CD14-positive monocyte (primary cell): ENCODE results near the gene UGT1A10. TPM values are rescaled to one million over a fixed set of nuclear protein-coding genes. Genes with fewer than 3 reads are reported as not detected.

Source experiments
- DNase-seq, 3 donors: peaks; one replicate each; pipeline ENCODE4 v3.0.0-alpha.2; 2011 to 2022
- H2AFZ ChIP-seq: 2 replicates; pipeline ENCODE4 v1.6.0; 2012; ENCODE audit warnings: mild to moderate bottlenecking, low read depth, low read length, inconsistent platforms; ENCODE audit not compliant: insufficient read depth, poor library complexity, severe bottlenecking
- H3K27ac ChIP-seq, 2 donors: 1 replicate in 1 of 2; 2 replicates in 1 of 2; pipeline ENCODE4 v1.5.1; 2012 to 2013; ENCODE audit warnings: low read length in 2 of 2, control low read depth in 1 of 2, inconsistent platforms in 1 of 2, low read depth in 1 of 2, mild to moderate bottlenecking in 1 of 2
- H3K27me3 ChIP-seq, 2 donors: one replicate each; pipeline versions ENCODE4 v1.6.0 to v1.6.1; 2011 to 2013; ENCODE audit warnings: low read length in 2 of 2; ENCODE audit not compliant: control insufficient read depth in 2 of 2, insufficient read depth in 2 of 2
- H3K36me3 ChIP-seq, 2 donors: replicated peaks in 1 of 2; 1 replicate in 1 of 2; 2 replicates in 1 of 2; pipeline versions ENCODE4 v1.5.1 to v1.6.1; 2012 to 2013; ENCODE audit warnings: low read length in 2 of 2, control low read depth in 1 of 2, inconsistent platforms in 1 of 2, mild to moderate bottlenecking in 1 of 2; ENCODE audit not compliant: insufficient read depth in 2 of 2, control insufficient read depth in 1 of 2
- H3K4me1 ChIP-seq, 2 donors: 1 replicate in 1 of 2; 2 replicates in 1 of 2; pipeline versions ENCODE4 v1.5.1 to v1.6.1; 2012 to 2013; ENCODE audit warnings: low read length in 2 of 2, control low read depth in 1 of 2, inconsistent platforms in 1 of 2, mild to moderate bottlenecking in 1 of 2, moderate library complexity in 1 of 2; ENCODE audit not compliant: insufficient read depth in 2 of 2, control insufficient read depth in 1 of 2
- H3K4me2 ChIP-seq: replicated peaks from 2 replicates; pipeline ENCODE3; 2012; ENCODE audit warnings: low read length, moderate library complexity, mild to moderate bottlenecking; ENCODE audit not compliant: poor library complexity, severe bottlenecking; ENCODE audit errors: extremely low read depth
- H3K4me3 ChIP-seq, 3 experiments: fragments of 200-600 bp in 1 of 3; sonication (generic) in 1 of 3; replicated peaks in 1 of 3; 1 replicate in 2 of 3; 2 replicates in 1 of 3; pipeline ENCODE4 v1.5.1; 2011 to 2013; ENCODE audit warnings: low read length in 3 of 3, mild to moderate bottlenecking in 3 of 3, control low read depth in 2 of 3, low read depth in 2 of 3, inconsistent platforms in 1 of 3, moderate library complexity in 1 of 3
- H3K79me2 ChIP-seq: 2 replicates; pipeline ENCODE4 v1.6.0; 2012; ENCODE audit warnings: mild to moderate bottlenecking, control low read depth, inconsistent platforms, low read length, moderate library complexity; ENCODE audit not compliant: insufficient read depth
- H3K9ac ChIP-seq: 2 replicates; pipeline ENCODE4 v1.6.0; 2017; ENCODE audit warnings: low read length, mild to moderate bottlenecking; ENCODE audit not compliant: insufficient read depth, poor library complexity, severe bottlenecking
- H3K9me3 ChIP-seq, 2 donors: replicated peaks in 1 of 2; 1 replicate in 1 of 2; 2 replicates in 1 of 2; pipeline versions ENCODE4 v1.5.1 to v1.6.1; 2012 to 2013; ENCODE audit warnings: low read length in 2 of 2, control low read depth in 1 of 2; ENCODE audit not compliant: control insufficient read depth in 1 of 2, insufficient read depth in 1 of 2
- H4K20me1 ChIP-seq: 2 replicates; pipeline ENCODE4 v1.6.0; 2012; ENCODE audit warnings: mild to moderate bottlenecking, low read length, control low read depth, moderate library complexity; ENCODE audit not compliant: insufficient read depth
- H3K27ac Mint-ChIP-seq, 7 donors: one replicate each; pipeline ENCODE4 v1.8.0; 2020; ENCODE audit warnings: mild to moderate bottlenecking in 7 of 7, mixed read lengths in 7 of 7, moderate library complexity in 6 of 7, inconsistent platforms in 2 of 7
- H3K27me3 Mint-ChIP-seq, 3 donors: one replicate each; pipeline ENCODE4 v1.8.0; 2021 to 2022; ENCODE audit warnings: low read depth in 3 of 3, mild to moderate bottlenecking in 3 of 3, mixed read lengths in 3 of 3, moderate library complexity in 3 of 3, inconsistent platforms in 1 of 3
- H3K36me3 Mint-ChIP-seq, 2 donors: one replicate each; pipeline ENCODE4 v1.8.0; 2020; ENCODE audit warnings: mixed read lengths in 2 of 2, inconsistent platforms in 1 of 2, mild to moderate bottlenecking in 1 of 2
- H3K4me1 Mint-ChIP-seq: one replicate; pipeline ENCODE4 v1.8.0; 2020; ENCODE audit warnings: mild to moderate bottlenecking, mixed read lengths
- H3K4me3 Mint-ChIP-seq, 2 donors: one replicate each; pipeline ENCODE4 v1.8.0; 2020; ENCODE audit warnings: mild to moderate bottlenecking in 2 of 2, mixed read lengths in 2 of 2, moderate library complexity in 1 of 2
- H3K9me3 Mint-ChIP-seq, 7 donors: one replicate each; pipeline ENCODE4 v1.8.0; 2020 to 2022; ENCODE audit warnings: mixed read lengths in 7 of 7, mild to moderate bottlenecking in 6 of 7, moderate library complexity in 6 of 7, inconsistent platforms in 2 of 7
- WGBS: methylation state at CpG from one replicate; pipeline ENCODE4 v1.1.5; 2013; ENCODE audit warnings: missing lambda C conversion rate; ENCODE audit not compliant: insufficient coverage; 5-methylcytosine and 5-hydroxymethylcytosine counted together
- intact Hi-C, 2 donors: fragments of 100-400 bp; cut with micrococcal nuclease; formaldehyde crosslinking; loops; one replicate each; pipeline versions ENCODE4 v1.15.0 to v1.15.1; 2023
- polyA plus RNA-seq, 3 donors: library from polyadenylated mRNA; depleted of rRNA in 1 of 3; unstranded in 2 of 3; stranded (reverse) in 1 of 3; fragments of 300-500 nt in 2 of 3; fragments of >200 nt in 1 of 3; fragmentation: Illumina TruSeq in 2 of 3; gene quantifications; 1 replicate in 2 of 3; 2 replicates in 1 of 3; pipeline ENCODE4 v1.2.3, GENCODE V29; 2012 to 2021
- TF ChIP-seq, protein P1 (sequence below): fragments of 200-600 bp; IDR thresholded peaks from one replicate; pipeline ENCODE4 v1.8.0; 2022; ENCODE audit warnings: antibody characterized with exemption, mild to moderate bottlenecking

UGT1A10 gene
- polyA plus RNA-seq, 3 donors = not detected

DNA sequence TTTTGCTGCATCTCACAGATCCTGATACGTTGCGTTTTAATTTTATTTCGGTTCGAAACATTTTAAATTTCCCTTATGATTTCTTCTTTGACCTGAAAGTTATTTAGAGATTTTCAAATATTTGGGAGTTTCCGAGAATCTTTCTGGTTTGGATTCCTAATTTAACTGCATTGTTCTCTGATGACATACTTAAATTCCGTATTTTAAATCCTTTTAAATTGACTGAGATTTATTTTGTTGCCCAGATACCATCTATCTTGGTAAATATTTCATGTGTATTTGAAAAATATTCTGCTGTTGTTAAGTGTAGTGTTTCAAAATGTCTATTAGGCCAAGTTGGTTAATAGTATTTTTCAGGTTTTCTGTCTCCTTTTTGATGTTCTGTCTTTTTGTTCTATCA, 179.6 kb downstream of the UGT1A10 start:
- peak overlapping the region in 1 of 7 donors; percentile 52 for H3K27ac Mint-ChIP-seq
- no peaks in the 10 kb centered on the region for H3K9me3 ChIP-seq
- no peak overlapping the region for H3K4me3 ChIP-seq
- TF ChIP-seq, protein P1, sequence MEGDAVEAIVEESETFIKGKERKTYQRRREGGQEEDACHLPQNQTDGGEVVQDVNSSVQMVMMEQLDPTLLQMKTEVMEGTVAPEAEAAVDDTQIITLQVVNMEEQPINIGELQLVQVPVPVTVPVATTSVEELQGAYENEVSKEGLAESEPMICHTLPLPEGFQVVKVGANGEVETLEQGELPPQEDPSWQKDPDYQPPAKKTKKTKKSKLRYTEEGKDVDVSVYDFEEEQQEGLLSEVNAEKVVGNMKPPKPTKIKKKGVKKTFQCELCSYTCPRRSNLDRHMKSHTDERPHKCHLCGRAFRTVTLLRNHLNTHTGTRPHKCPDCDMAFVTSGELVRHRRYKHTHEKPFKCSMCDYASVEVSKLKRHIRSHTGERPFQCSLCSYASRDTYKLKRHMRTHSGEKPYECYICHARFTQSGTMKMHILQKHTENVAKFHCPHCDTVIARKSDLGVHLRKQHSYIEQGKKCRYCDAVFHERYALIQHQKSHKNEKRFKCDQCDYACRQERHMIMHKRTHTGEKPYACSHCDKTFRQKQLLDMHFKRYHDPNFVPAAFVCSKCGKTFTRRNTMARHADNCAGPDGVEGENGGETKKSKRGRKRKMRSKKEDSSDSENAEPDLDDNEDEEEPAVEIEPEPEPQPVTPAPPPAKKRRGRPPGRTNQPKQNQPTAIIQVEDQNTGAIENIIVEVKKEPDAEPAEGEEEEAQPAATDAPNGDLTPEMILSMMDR = no peak
- intact Hi-C loops = no loop called here
- H3K36me3 ChIP-seq = no peaks in the 10 kb centered on the region
- no peak overlapping the region for H3K4me3 Mint-ChIP-seq
- no peaks in the 10 kb centered on the region for H3K27me3 ChIP-seq
- H3K27ac ChIP-seq = no peak overlapping the region
- no peak overlapping the region for H3K4me2 ChIP-seq
- H3K79me2 ChIP-seq = no peaks in the 10 kb centered on the region
- no peak overlapping the region for H2AFZ ChIP-seq
- H3K9ac ChIP-seq = no peak overlapping the region
- H3K4me1 Mint-ChIP-seq = no peaks in the 10 kb centered on the region
- WGBS = no CpG with 5 or more reads among the region's 6 CpGs
- H3K36me3 Mint-ChIP-seq = no peaks in the 10 kb centered on the region
- peaks cover 2 to 9% (median 7%) of the 10 kb centered on the region in 3 donors for H3K27me3 Mint-ChIP-seq
- no peak for DNase-seq
- H3K9me3 Mint-ChIP-seq = peaks cover 0 to 5% (median 0%) of the 10 kb centered on the region in 7 donors
- H3K4me1 ChIP-seq = no peaks in the 10 kb centered on the region
- H4K20me1 ChIP-seq = no peaks in the 10 kb centered on the region

DNA sequence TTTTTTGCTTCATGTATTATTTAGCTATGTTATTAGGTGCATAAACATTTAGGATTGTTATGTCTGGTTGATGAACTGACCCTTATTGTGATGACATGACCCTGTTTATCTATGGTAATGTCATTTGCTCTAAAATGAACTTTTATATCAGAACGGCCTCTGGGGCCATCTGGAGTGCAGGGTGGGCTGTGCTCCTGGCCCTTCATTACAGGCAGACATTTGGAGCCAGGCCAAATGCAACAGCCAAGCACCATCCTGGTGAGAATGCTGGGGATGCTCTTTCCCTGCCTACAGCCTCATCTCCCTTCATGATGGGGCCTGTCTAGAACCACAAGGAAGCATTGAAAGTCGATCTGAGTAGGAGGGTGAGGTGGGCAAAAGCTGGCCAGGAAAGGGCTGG, 180.1 kb downstream of the UGT1A10 start:
- H3K4me1 ChIP-seq = no peaks in the 10 kb centered on the region
- H2AFZ ChIP-seq = no peak overlapping the region
- H3K9ac ChIP-seq = no peak overlapping the region
- Mint-ChIP-seq H3K4me3 (no peak overlapping the region), H3K27ac (no peak overlapping the region), H3K36me3 (no peaks in the 10 kb centered on the region), H3K4me1 (no peaks in the 10 kb centered on the region), H3K9me3 (peaks cover 0 to 5% (median 0%) of the 10 kb centered on the region in 7 donors), H3K27me3 (peaks cover 2 to 9% (median 7%) of the 10 kb centered on the region in 3 donors)
- no peaks in the 10 kb centered on the region for H4K20me1 ChIP-seq
- DNase-seq = no peak
- H3K36me3 ChIP-seq = no peaks in the 10 kb centered on the region
- no peak overlapping the region for H3K4me2 ChIP-seq
- H3K27ac ChIP-seq = no peak overlapping the region
- H3K79me2 ChIP-seq = no peaks in the 10 kb centered on the region
- intact Hi-C loops = no loop called here
- WGBS = 100% methylated on average over 1 of the region's 2 CpGs
- TF ChIP-seq, protein P1 = no peak
- H3K9me3 ChIP-seq = no peaks in the 10 kb centered on the region
- no peaks in the 10 kb centered on the region for H3K27me3 ChIP-seq
- no peak overlapping the region for H3K4me3 ChIP-seq
